Activated CD8-positive, alpha-beta memory T cell treated with anti-CD3 and anti-CD28 coated beads, Interleukin-2, amount 50 U/mL, for 4 hours (primary cell): ENCODE results near the gene INKA1.
"Not testable (repeated sequence)": the region's sequence is repeated elsewhere in the genome, so short reads cannot be mapped to it uniquely, and the experiment has no call there.

Experiments used
- DNase-seq: peaks from one replicate; pipeline ENCODE4 v3.0.0-alpha.2; 2020

Gene INKA1

GRCh38 chr3:49813497-49814174, 10.6 kb downstream of the INKA1 start, which contains the start of gene UBA7:
TSS of gene UBA7 (minus strand) at chr3:49813953. CDS start at chr3:49813787, 166 bp downstream.
- DNase-seq: no peak

GRCh38 chr3:49823131-49823530, 20.1 kb downstream of the INKA1 start:
- not testable (repeated sequence) for DNase-seq

GRCh38 chr3:49826016-49826415, 23.0 kb downstream of the INKA1 start:
- no peak for DNase-seq

- DNase-seq: no peak
These were observed 28.3 kb downstream of the INKA1 start for GRCh38 chr3:49831341-49831740.

- DNase-seq: peak; percentile 82
These were observed 36.2 kb downstream of the INKA1 start for GRCh38 chr3:49839193-49839809.

GRCh38 chr3:49840388-49840787, 37.3 kb downstream of the INKA1 start:
- DNase-seq: no peak

GRCh38 chr3:49841126-49841696, 38.1 kb downstream of the INKA1 start:
- no peak for DNase-seq

GRCh38 chr3:49841806-49842205, 38.7 kb downstream of the INKA1 start:
- no peak for DNase-seq

GRCh38 chr3:49842843-49843517, 39.9 kb downstream of the INKA1 start:
- DNase-seq: no peak

- no peak for DNase-seq
These were observed 41.6 kb downstream of the INKA1 start for GRCh38 chr3:49844464-49845183.

- no peak for DNase-seq
These were observed 42.6 kb downstream of the INKA1 start for GRCh38 chr3:49845694-49846093.
